Gastroesophageal sphincter (tissue), 3 donors: ENCODE data around the gene SUPT3H.

Source experiments
- EP300 ChIP-seq: sonication (generic); formaldehyde crosslinking; IDR thresholded peaks from one replicate; pipeline ENCODE4 v1.6.1; 2017; ENCODE audit warnings: antibody characterized with exemption, mild to moderate bottlenecking
- POLR2A ChIP-seq, 2 donors: fragments of 450-650 bp; IDR thresholded peaks; one replicate each; pipeline ENCODE4 v1.6.1; 2017; ENCODE audit warnings: antibody characterized with exemption in 2 of 2, mild to moderate bottlenecking in 2 of 2, moderate library complexity in 1 of 2
- TF ChIP-seq, protein P1 (sequence below), 4 experiments: fragments of 200-600 bp in 2 of 4; fragments of 450-650 bp in 2 of 4; sonication (generic) in 1 of 4; IDR thresholded peaks; one replicate each; pipeline ENCODE4 v1.5.1; 2017 to 2019; ENCODE audit warnings: antibody characterized with exemption in 4 of 4, mild to moderate bottlenecking in 2 of 4, moderate library complexity in 2 of 4

DNA sequence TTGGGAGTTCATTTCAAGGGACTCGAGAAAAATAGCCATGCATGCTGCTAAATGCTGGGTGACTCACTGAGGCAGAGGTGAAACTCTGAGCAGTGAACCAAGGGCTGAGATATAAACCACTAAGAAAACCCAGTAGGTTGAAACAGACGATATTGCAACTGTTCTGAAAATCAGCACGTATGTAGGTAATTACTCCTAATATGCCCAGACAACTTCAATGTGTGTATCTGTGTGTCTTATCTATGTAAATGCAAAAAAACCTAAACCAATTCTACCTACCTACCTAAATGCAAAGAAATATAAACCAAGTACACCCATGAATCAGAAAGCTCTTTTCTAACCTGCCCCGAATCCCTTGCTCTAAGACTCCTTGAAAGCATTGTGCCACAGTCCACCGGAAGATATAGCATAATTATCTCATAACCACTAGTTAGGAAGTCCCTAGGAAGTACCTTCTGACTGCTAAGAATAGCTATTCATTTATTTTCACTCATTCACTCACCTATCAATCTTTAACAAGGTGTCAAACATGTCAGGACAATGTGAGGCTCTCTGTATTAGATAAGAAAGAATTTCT lies 508.3 kb downstream of the SUPT3H start:
- TF ChIP-seq, protein P1, sequence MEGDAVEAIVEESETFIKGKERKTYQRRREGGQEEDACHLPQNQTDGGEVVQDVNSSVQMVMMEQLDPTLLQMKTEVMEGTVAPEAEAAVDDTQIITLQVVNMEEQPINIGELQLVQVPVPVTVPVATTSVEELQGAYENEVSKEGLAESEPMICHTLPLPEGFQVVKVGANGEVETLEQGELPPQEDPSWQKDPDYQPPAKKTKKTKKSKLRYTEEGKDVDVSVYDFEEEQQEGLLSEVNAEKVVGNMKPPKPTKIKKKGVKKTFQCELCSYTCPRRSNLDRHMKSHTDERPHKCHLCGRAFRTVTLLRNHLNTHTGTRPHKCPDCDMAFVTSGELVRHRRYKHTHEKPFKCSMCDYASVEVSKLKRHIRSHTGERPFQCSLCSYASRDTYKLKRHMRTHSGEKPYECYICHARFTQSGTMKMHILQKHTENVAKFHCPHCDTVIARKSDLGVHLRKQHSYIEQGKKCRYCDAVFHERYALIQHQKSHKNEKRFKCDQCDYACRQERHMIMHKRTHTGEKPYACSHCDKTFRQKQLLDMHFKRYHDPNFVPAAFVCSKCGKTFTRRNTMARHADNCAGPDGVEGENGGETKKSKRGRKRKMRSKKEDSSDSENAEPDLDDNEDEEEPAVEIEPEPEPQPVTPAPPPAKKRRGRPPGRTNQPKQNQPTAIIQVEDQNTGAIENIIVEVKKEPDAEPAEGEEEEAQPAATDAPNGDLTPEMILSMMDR (IDR thresholded peaks at IDR 0.05), result no peak
- TF ChIP-seq POLR2A (IDR thresholded peaks at IDR 0.05), result no peak
- no peak for TF ChIP-seq EP300
